Fibroblast of skin of back (primary cell): ENCODE data around the gene USP8.
"Not testable (repeated sequence)": the region's sequence is repeated elsewhere in the genome, so short reads cannot be mapped to it uniquely, and the experiment has no call there.

Experiments
- DNase-seq: peaks from one replicate; pipeline ENCODE4 v3.0.0-alpha.2; 2013

Gene USP8

DNA sequence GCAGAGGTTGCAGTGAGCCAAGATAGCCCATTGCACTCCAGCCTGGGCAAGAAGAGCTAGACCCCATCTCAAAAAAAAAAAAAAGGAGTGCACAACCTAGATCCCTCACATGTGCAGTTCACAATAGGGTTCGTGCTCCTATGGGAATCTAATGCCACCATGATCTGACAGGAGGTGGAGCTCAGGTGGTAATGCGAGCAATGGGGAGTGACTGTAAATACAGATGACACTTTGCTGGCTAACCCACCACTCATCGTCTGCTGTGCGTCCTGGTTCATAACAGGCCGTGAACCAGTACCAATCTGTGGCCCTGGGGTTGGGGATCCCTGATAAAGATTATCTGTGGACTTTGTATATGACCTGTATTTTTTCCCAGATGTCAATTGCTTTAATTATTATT, 16.7 kb downstream of the USP8 start:
- no peak for DNase-seq

DNA sequence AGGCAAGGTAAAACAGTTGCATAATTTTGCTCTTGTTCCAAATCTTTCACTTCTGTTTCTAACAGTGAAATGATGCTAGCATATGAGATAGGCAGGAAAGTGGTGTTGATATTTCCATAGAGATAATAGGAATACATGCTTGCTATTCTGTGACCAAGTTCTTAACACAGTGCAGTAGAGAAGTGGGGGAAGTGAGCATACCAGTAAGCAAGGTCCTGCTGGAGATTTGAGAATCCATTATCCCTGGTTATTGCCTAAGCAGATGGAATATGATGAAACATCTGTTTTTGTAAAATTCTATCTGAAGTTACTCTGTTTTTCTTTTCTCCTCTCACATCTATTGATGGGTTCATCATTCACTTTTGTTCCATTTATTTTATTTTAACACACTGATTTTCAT, 28.7 kb downstream of the USP8 start:
- DNase-seq = no peak

DNA sequence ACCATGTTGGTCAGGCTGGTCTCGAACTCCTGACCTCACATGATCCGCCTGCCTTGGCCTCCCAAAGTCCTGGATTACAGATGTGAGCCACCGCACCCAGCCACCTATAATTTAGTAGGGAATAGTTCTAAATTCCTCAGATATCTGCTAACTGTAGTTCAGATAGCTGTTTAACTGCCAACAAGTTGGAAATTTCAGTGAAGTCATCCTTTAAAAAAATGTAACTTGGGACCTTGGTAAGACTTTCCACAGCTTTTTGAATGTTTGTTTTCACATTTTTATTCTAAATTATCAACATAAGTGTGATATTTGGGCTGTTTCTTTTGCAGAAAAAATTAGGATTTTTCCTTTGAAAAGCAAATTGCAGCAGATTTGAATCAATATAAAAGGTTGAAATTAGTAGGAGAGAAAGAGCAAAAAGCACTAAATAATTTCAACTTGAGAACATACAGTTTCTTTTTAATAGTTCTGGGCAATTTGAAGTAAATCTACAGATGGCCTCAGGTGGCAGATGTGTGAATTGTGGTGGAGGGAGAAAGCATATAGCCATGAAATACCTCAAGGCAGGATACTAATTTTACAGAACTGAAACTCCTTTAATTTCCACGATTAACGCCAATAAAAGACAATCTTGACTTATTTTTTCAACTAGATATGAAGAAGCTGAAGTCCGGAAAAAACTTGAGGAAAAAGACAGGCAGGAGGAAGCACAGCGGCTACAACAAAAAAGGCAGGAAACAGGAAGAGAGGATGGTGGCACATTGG, 34.3 kb downstream of the USP8 start:
- peak; percentile 3 for DNase-seq

DNA sequence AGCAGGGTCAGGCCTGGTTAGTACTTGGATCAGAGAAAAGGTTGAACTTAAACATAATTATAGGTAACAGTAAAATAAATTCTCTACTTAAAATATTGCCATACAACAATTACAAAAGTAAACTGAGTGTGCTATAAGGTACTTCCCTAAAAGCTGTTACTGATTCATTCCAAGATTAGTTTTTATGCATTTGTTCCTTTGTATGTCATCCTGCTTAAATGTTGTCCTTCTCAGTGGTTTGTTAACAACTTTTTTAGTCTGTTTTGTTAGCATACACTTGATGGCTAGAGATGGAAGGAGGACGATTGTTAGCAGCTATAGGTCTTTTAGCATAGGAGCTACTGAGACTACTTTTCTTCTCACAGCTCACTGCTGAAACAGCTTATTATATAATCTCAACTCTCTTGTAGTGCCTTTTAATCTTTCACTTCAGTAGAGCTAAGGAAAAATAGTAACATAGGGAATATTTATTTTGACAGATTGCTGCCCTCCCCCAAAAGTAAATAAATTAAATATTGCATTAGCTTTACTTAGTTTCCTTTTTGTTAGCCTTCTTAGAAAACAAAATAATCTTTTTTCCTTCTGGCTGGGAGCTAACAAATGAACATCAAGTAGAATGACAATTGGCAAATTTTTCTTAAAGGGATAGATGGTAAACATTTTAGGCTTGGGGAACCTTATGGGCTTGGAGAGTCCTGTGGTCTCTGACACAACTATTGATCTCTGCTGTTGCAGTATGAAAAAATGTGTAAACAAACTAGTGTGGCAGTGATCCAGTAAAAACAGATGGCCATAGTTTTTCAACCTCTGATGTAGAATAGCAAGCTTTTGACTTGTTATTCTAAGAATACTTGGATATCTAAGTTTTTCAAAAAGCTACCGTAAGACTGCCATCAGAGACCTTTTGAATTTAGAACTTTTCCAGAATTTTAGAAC, 39.5 kb downstream of the USP8 start:
- DNase-seq = peak; percentile 11

DNA sequence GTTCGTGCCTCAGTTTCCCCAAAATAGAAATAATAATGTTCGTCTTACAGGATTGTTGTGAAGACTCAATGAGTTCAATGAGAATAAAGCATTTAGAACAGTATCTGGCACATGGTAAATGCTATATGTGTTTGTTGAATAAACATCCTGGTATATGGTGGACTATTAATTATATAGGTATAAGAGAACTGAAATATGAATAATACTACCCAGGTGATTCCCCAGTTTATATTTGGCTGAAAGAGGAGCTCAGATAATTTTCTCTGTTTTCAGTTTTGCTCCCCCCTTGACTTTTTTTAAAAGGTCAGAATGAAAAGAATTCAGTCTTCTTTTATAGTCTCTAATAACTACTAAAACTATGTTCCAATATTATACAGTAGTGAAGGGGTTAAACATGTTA, 46.9 kb downstream of the USP8 start:
- no peak for DNase-seq

DNA sequence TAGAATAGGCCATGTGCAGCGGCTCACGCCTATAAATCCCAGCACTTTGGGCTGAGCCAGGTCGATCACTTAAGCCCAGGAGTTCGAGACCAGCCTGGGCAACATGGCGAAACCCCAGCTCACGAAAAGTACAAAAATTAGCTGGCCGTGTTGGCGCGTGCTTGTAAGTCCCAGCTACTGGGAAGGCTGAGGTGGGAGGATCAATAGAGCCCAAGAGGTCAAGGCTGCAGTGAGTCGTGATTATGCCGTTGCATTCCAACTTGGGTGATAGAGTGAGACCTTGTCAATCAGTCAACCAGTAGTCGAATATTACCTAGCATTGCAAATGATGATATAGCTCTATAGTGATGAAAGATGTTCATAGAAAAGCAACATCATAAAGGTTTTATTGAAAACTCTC, 51.9 kb downstream of the USP8 start:
- DNase-seq = no peak

DNA sequence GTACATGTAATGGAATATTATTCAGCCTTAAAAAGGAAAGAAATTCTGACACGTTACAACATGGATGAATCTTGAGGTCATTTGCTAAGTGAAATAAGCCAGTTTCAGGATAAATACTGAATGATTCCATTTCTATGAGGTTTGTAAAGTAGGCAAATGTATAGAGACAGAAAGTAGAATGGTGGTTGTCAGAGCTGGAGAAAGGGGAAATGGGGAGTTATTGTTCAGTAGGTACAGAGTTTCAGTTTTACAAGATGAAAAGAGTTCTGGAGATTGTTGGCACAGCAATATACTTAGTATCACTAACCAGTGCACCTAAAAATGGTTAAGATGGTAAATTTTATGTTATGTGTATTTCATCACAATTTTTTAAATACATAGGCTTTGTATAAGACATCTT, 60.6 kb downstream of the USP8 start:
- no peak for DNase-seq

DNA sequence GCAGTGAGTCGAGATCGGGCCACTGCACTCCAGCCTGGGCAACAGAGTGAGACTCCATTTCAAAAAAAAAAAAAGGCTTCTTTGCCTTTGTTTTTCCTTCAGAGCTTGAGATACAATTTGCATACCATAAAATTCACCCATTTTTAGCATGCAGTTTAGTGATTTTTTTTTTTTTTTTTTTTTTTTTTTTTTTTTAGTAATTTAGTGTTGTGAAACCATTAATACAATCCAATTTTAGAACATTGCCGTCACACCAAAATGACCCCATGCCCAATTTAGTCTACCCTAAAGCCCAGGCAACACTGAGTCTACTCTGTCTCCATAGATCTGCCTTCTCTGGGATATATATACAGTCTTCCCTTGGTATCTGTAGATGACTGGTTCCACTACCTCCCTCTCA, 61.2 kb downstream of the USP8 start:
- DNase-seq = no peak

DNA sequence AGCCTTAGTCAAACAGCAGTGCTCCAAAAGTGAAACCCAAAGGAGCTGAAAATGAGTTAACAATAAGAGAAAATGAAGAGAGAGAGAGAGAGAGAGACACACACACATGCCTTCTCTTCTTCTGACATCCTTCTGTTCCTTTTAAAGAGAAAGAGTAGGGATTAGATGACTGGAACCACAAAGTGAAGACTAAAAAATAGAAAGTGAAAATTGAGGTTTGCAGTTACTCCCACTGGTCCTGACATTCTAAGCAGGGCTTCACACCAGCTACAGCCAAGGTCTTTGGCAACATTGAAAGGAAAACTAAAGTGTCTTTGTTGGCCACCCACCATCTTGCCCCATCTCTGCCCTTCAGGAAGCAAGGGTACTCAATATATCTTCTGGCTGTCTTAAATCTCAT, 63.1 kb downstream of the USP8 start:
- no peak for DNase-seq

DNA sequence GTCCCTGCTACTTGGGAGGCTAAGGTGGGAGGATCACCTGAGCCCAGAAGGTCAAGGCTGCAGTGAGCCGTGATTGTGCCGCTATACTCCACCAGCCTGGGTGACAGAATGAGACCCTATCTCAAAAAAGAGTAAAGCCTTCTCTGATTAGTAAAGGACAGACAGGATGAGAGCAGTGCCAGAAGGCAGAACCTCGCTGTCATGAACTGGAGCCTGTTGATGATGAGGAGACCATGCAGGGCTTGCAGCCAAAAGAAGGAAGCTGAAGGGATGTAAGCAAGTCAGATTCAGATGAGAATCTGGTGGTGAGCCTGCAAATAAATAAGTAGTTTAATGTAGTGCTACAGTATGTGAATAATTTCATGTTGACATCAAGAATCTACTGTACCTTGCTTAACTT, 69.4 kb downstream of the USP8 start:
- DNase-seq = no peak

DNA sequence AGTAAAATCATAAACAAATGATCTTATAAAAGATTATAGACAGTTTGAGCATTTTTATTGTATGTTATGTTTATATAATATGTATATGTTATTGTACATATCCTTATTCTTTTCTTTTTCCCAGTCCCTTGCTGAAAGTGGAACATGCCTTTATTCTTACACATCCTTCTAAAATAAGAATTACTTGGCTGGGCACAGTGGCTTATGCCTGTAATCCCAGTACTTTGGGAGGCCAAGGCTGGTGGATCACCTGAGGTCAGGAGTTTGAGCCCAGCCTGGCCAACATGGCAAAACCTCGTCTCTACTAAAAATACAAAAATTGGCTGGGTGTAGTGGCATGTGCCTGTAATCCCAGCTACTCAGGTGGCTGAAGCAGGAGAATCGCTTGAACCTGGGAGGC, 70.3 kb downstream of the USP8 start:
- DNase-seq = not testable (repeated sequence)

DNA sequence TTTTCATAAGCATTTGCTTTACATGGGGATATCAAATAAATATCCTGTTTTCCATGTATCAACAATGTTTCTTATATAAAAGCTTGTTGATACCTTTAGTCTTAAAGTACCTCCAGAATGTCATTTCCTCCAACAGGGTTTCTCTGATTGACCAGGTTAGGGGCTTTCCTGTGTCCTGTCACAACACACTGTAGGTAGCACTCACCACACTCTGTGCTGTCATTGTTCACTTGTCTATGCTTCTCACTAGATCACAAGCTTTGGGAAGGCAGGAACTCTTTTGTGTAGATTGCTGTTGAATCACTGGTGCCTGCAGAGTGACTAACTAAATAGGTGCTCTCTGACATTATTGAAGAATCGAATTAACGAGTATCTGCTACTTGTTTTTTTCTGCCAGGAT, 72.5 kb downstream of the USP8 start:
- DNase-seq = no peak

DNA sequence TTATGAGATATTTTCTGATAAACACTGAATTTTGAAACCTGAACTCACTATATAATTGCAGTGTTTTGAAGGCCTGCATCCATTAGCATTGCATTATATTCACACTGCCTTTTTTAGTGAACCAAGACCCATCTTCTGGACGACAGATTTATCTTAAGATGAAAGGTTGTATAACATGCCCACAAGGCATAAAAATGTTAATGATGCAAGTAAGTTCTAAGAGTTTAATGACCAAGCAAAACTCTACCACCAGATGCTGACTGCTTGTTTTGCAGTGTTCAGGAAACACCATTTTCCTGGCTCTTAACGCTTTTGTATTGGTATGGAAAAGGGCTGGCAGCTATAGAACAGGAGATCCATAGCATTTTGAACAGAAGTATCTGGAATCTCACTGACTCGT, 76.1 kb downstream of the USP8 start:
- DNase-seq = no peak

DNA sequence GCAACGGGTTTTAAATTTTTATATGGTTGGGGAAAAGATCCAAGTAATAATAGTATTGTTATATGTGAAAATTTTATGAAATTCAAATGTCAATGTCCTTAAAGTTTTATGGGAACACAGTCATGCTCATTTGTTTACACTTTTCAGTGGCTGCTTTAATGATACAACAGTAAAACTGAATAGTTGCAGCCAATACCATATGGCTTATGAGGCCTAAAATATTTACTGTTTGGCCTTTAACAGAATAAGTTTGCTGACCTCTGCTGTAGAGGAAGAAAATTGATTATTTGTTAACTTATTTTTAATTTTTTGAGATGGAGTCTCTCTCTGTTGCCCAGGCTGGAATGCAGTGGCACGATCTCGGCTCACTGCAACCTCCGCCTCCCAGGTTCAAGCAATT, 77.6 kb downstream of the USP8 start:
- no peak for DNase-seq

DNA sequence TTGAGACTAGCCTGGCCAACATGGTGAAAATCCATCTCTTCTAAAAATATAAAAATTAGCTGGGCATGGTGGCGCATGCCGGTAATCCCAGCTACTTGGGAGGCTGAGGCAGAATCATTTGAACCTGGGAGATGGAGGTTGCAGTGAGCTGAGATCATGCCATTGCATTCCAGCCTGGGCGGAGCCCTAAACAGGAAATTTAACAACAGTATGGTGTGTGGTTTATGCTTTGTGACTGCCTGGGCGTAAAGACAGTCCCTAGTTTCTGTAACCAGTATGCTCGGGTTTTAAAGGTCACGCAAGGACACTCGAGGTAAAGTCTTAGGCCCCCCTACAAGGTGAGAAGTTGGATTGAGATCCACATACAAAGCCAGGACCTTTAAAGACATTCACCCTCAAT, 78.9 kb downstream of the USP8 start:
- DNase-seq = no peak

DNA sequence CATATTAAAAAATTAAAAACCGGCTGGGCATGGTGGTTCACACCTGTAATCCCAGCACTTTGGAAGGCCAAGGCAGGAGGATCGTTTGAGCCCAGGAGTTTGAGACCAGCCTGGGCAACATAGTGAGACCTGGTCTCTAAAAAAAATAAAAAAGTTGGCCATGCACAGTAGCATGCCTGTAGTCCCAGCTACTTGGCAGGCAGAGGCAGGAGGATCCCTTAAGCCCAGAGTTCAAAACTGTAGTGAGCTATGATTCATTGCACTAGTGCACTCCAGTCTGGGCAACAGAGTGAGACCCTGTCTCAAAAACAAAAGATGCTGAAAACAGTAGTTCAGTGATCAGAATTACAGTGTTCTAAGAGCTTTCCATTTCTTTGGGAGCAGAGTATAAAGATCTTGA, 81.5 kb downstream of the USP8 start:
- DNase-seq = not testable (repeated sequence)

DNA sequence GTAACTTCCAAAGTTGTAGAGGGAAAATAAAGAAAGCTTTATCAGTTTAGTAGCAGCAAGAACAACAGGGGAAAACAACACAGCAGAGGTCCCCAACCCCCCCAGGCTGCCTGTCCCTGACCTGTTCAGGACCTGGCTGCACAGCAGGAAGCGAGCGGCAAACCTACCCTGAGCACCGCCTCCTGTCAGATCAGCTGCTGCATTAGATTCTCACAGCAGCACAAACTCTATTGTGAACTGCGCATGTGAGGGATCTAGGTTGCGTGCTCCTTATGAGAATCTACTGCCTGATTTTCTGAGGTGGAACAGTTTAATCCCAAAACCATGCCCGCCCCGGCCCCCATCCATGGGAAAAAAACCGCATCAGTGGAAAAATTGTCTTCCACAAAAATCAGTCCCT, 81.9 kb downstream of the USP8 start:
- no peak for DNase-seq

DNA sequence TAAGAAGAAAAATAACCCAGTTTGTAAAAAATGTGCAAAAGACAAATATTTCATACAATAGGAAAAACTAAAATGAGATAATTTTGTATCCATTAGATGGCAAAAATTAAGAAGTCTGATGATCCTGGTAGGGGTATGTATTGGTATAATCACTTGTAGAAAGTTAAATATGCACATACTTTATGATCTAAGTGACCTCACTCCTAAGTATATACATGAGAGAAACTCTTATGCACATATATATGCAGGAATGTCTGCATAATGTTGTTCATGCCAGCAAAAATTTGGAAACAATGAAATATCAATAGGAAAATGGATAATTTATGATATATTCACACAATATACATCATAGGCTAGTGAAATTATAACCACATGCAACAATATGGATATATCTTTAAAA, 88.8 kb downstream of the USP8 start:
- no peak for DNase-seq

DNA sequence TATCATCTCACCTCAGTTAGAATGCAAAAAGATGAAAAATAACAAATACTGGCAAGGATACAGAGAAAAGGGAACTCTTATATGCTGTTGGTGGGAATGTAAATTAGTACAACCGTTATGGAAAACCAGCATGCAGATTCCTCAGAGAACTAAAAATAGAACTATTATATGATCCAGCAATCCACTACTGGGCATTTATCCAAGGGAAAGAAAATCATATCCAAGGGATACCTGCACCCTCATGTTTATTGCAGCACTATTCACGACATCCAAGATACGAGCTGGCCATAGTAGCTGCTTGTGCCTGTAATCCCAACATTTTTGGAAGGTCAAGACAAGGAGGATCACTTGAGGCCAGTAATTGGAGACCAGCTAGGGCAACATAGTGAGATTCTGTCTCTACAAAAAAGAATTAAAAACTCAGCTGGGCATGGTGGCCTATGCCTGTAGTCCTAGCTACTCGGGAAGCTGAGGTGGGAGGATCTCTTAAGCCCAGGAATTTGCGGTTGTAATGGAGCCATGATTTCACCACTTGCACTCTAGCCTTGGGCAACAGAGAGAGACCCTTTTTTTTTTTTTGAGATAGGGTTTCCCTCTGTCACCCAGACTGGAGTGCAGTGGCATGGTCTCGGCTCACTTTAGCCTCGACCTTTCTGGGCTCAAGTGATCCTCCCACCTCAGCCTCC, 95.7 kb downstream of the USP8 start:
- DNase-seq = no peak

DNA sequence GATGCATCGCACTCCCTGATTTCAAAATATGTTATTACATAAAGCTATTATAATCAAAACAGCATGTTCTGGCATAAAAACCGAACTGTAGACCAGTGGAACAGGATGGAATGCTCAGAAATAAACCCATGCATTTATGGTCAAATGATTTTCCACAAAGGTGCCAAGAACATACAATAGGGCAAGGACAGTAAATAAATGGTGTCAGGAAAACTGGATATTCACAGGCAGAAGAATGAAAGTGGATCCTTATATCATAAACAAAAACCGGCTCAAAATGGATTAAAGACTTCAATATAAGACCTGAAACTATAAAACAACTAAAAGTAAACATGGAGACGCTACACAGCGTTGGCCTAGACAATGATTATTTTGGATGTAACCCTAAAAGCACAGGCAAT, 99.6 kb downstream of the USP8 start:
- no peak for DNase-seq

DNA sequence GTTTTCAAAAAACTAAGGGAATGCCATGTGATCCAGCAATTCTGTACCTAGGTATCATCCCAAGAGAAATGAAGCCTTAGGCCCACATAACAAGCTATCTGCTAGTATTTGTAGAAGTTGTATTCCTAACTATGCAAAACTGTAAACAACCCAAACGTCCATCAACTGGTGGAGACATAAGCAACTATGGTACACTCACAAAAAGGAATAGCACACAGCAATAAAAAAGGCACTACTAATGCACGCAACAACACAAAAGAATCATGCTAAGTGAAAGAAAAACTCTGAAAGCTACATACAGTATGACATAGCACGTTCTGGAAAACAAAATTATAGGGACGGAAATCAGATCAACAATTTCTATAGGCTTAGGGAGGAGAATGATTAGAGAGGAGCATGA, 107.0 kb downstream of the USP8 start:
- DNase-seq = no peak

DNA sequence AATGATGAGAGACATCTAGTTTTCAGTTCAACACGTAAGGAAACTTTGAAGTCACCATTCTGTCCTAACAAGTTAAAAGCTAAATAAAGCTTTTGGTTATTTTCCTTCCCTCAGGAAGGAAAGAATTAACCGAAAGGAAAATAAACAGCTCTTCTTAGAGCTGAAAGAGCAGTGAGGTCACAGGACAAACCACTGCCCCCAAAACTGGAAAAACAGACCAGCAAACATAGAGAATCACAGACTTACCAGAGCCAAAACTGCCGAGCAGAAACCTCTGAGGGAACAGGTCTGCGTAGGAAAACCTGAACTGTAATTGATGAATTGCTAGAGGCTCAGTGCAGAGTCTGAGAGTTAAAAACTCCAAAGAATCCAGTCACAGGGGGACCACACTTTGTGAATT, 107.6 kb downstream of the USP8 start:
- no peak for DNase-seq

DNA sequence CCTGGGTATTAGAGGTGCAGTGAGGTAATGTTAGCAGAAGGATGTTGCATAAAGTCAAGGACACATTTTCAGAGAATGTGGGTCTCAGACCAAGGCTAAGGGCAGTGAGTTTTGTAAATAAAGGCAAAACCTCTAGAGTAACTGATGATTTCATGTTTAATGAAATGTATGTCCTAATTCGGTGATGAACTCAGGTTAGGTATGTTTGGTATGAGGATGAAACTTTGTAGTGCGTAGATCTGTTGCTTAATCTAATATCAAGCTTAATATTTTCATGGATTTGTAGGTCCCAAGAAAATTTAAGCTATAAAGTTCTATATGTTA, 118.6 kb downstream of the USP8 start:
- peak; percentile 12 for DNase-seq

DNA sequence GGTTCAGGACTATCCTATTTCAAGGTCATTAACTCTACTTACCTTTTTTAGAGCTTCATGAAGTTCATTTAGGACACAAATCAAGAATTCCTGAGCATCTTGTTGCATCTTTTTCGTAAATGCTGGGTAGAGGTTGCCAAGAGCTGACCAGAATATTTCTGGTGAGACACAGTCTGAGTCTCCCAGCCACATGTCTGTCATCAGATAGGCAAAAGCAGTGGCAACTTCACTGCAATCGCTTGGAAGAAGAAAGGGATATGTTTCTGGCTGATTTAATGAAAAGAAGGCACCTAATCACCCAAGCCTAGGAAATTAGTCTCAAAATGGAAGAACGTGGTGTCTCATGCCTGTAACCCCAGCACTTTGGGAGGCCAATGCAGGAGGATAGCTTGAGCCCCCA, 119.4 kb downstream of the USP8 start:
- DNase-seq = no peak
